Measurements from ENCODE around the gene ANKRD55. TPM values are rescaled to one million over a fixed set of nuclear protein-coding genes. Genes with fewer than 3 reads are reported as not detected.

The ANKRD55 gene
- total RNA-seq, 1 donor from 2014 or later = not detected

- Histone ChIP-seq H3F3A (ENCODE audit: low read depth) (no peaks in the 10 kb centered on the region), H3K27ac (no peak overlapping the region), H3K4me2 (no peak overlapping the region), H3K9me3 (ENCODE audit: low read depth) (no peaks in the 10 kb centered on the region), H2AFZ (replicated peaks) (no peak overlapping the region), H3K36me3 (no peaks in the 10 kb centered on the region), H3K79me2 (ENCODE audit: low read depth) (no peaks in the 10 kb centered on the region), H4K20me1 (ENCODE audit: low read depth) (no peaks in the 10 kb centered on the region), H3K4me3 (no peak overlapping the region), H3K9ac (no peak overlapping the region), H3K27me3 (no peaks in the 10 kb centered on the region), H3K4me1 (no peaks in the 10 kb centered on the region)
- no peaks in the 10 kb centered on the region for H3K4me1 Mint-ChIP-seq
- H3K27ac Mint-ChIP-seq = no peak overlapping the region
- H3K4me3 Mint-ChIP-seq = no peak overlapping the region
- DNase-seq (ENCODE audit: low spot score) = no peak
- H3K27me3 Mint-ChIP-seq (ENCODE audit: insufficient read depth, low read depth) = no peaks in the 10 kb centered on the region
- no peaks in the 10 kb centered on the region for H3K9me3 Mint-ChIP-seq
- no peaks in the 10 kb centered on the region for H3K36me3 Mint-ChIP-seq
- TF ChIP-seq EZH2 (IDR thresholded peaks at IDR 0.05) (no peak), EZH2phosphoT487 (IDR thresholded peaks at IDR 0.05) (no peak), CTCF (IDR thresholded peaks at IDR 0.05) (no peak)
Measured at GRCh38 chr5:56099346-56099745, 133.8 kb downstream of the ANKRD55 start.

GRCh38 chr5:56097055-56097454 is 136.1 kb downstream of the ANKRD55 start:
- Histone ChIP-seq H3F3A (ENCODE audit: low read depth) (no peaks in the 10 kb centered on the region), H4K20me1 (ENCODE audit: low read depth) (no peaks in the 10 kb centered on the region), H2AFZ (replicated peaks) (no peak overlapping the region), H3K9me3 (ENCODE audit: low read depth) (no peaks in the 10 kb centered on the region), H3K9ac (no peak overlapping the region), H3K4me1 (no peaks in the 10 kb centered on the region), H3K36me3 (no peaks in the 10 kb centered on the region), H3K4me2 (no peak overlapping the region), H3K4me3 (no peak overlapping the region), H3K27ac (no peak overlapping the region), H3K27me3 (no peaks in the 10 kb centered on the region), H3K79me2 (ENCODE audit: low read depth) (no peaks in the 10 kb centered on the region)
- DNase-seq (ENCODE audit: low spot score) = no peak
- Mint-ChIP-seq H3K9me3 (no peaks in the 10 kb centered on the region), H3K27me3 (ENCODE audit: insufficient read depth, low read depth) (no peaks in the 10 kb centered on the region), H3K4me1 (no peaks in the 10 kb centered on the region), H3K36me3 (no peaks in the 10 kb centered on the region), H3K4me3 (no peak overlapping the region), H3K27ac (no peak overlapping the region)
- TF ChIP-seq EZH2 (IDR thresholded peaks at IDR 0.05) (no peak), CTCF (IDR thresholded peaks at IDR 0.05) (no peak), EZH2phosphoT487 (IDR thresholded peaks at IDR 0.05) (no peak)

GRCh38 chr5:56095579-56096102 is 137.5 kb downstream of the ANKRD55 start:
- Histone ChIP-seq H3K9me3 (ENCODE audit: low read depth) (no peaks in the 10 kb centered on the region), H3F3A (ENCODE audit: low read depth) (no peaks in the 10 kb centered on the region), H3K4me3 (no peak overlapping the region), H3K9ac (no peak overlapping the region), H4K20me1 (ENCODE audit: low read depth) (no peaks in the 10 kb centered on the region), H3K4me1 (no peaks in the 10 kb centered on the region), H3K27ac (no peak overlapping the region), H3K4me2 (no peak overlapping the region), H3K79me2 (ENCODE audit: low read depth) (no peaks in the 10 kb centered on the region), H3K36me3 (no peaks in the 10 kb centered on the region), H2AFZ (replicated peaks) (no peak overlapping the region), H3K27me3 (no peaks in the 10 kb centered on the region)
- no peak overlapping the region for H3K27ac Mint-ChIP-seq
- no peak overlapping the region for H3K4me3 Mint-ChIP-seq
- no peak for TF ChIP-seq EZH2 (IDR thresholded peaks at IDR 0.05)
- TF ChIP-seq EZH2phosphoT487 (IDR thresholded peaks at IDR 0.05) = no peak
- TF ChIP-seq CTCF (IDR thresholded peaks at IDR 0.05) = no peak
- H3K36me3 Mint-ChIP-seq = no peaks in the 10 kb centered on the region
- H3K9me3 Mint-ChIP-seq = no peaks in the 10 kb centered on the region
- H3K4me1 Mint-ChIP-seq = no peaks in the 10 kb centered on the region
- DNase-seq (ENCODE audit: low spot score) = no peak
- no peaks in the 10 kb centered on the region for H3K27me3 Mint-ChIP-seq (ENCODE audit: insufficient read depth, low read depth)

Data from neural progenitor cell (in vitro differentiated cells).